Panc1 (cell line): ENCODE data around the gene LRMDA. TPM values are rescaled to one million over a fixed set of nuclear protein-coding genes. Genes with fewer than 3 reads are reported as not detected.

ENCODE experiments used
- ATAC-seq: fragments of 200-7000 bp; cut with Tn5 transposase; 2 replicates; pipeline ENCODE4 v1.9.1; 2020; ENCODE audit warnings: mild to moderate bottlenecking, moderate library complexity
- BruUV-seq: library from RNA; stranded (reverse); fragments of 400-500 nt; replicated peaks from 2 replicates; lab custom pipeline; 2021; lab: Mats Ljungman, UMichigan
- CTCF ChIA-PET: fragments of 300-600 bp; sonication (Branson Sonifier 250); formaldehyde crosslinking; loops from one replicate; lab custom pipeline; 2022; ENCODE audit warnings: antibody characterized with exemption; lab: Charles Lee
- POLR2A ChIA-PET: fragments of 300-600 bp; sonication (Branson Sonifier 250); formaldehyde crosslinking; loops from one replicate; lab custom pipeline; 2022; ENCODE audit warnings: antibody characterized with exemption; lab: Charles Lee
- DNase-seq: peaks from one replicate; pipeline ENCODE4 v3.0.0-alpha.2; 2010; ENCODE audit warnings: low read depth, low spot score
- H3K27ac ChIP-seq: 2 replicates; pipeline ENCODE4 v1.5.1; 2011; ENCODE audit warnings: mild to moderate bottlenecking, low read length, inconsistent platforms
- H3K27me3 ChIP-seq: fragments of 200-500 bp; sonication (Bioruptor generic); 2 replicates; pipeline ENCODE4 v1.6.0; 2014; ENCODE audit warnings: low read length, inconsistent platforms; ENCODE audit not compliant: control insufficient read depth, insufficient read depth
- H3K36me3 ChIP-seq: fragments of 200-500 bp; sonication (Bioruptor generic); 2 replicates; pipeline ENCODE4 v1.5.1; 2014; ENCODE audit warnings: inconsistent platforms, mild to moderate bottlenecking, low read length, moderate library complexity; ENCODE audit not compliant: control insufficient read depth, insufficient read depth
- H3K4me1 ChIP-seq: 2 replicates; pipeline ENCODE4 v1.5.1; 2011; ENCODE audit warnings: inconsistent platforms, mild to moderate bottlenecking, low read length, moderate library complexity; ENCODE audit not compliant: control insufficient read depth, insufficient read depth
- H3K4me3 ChIP-seq, 2 experiments: 2 replicates each; pipeline ENCODE4 v1.5.1; 2011 to 2012; ENCODE audit warnings: low read depth in 2 of 2, low read length in 2 of 2, mild to moderate bottlenecking in 2 of 2, inconsistent platforms in 1 of 2, moderate library complexity in 1 of 2
- H3K9me3 ChIP-seq: fragments of 200-500 bp; sonication (Bioruptor generic); 2 replicates; pipeline ENCODE4 v1.5.1; 2014; ENCODE audit warnings: low read depth, mild to moderate bottlenecking, inconsistent platforms, low read length, moderate library complexity; ENCODE audit not compliant: control insufficient read depth, insufficient read depth
- CTCF ChIP-seq: fragments of 450-650 bp; IDR thresholded peaks from 2 replicates; pipeline ENCODE4 v1.5.1; 2017; ENCODE audit warnings: mild to moderate bottlenecking
- POLR2AphosphoS5 ChIP-seq: IDR thresholded peaks from 2 replicates; pipeline ENCODE4 v1.6.1; 2012; ENCODE audit warnings: mild to moderate bottlenecking, low read depth, low read length, moderate library complexity
- REST ChIP-seq, 2 experiments: IDR thresholded peaks; 2 replicates each; pipeline ENCODE4 v1.6.1; 2011 to 2012; ENCODE audit warnings: low read depth in 2 of 2, control low read depth in 1 of 2, low read length in 1 of 2, mild to moderate bottlenecking in 1 of 2, moderate library complexity in 1 of 2; ENCODE audit not compliant: insufficient read depth in 1 of 2
- SIN3A ChIP-seq: IDR thresholded peaks from 2 replicates; pipeline ENCODE4 v1.6.1; 2012; ENCODE audit warnings: low read depth, mild to moderate bottlenecking, low read length, moderate library complexity, borderline replicate concordance; ENCODE audit not compliant: insufficient read depth
- TCF7L2 ChIP-seq: IDR thresholded peaks from 2 replicates; pipeline ENCODE4 v1.6.1; 2011; ENCODE audit warnings: mild to moderate bottlenecking, low read depth, low read length, inconsistent platforms
- in situ Hi-C: cut with HindIII; loops from 2 replicates; pipeline ENCODE4 v1.10.0; 2016; ENCODE audit warnings: low sequenced_read_pairs, low pct_unique_long_range_greater_than_20kb
- intact Hi-C: fragments of 100-400 bp; cut with micrococcal nuclease; formaldehyde crosslinking; loops from one replicate; pipeline ENCODE4 v1.10.0; 2022; ENCODE audit not compliant: unreplicated experiment
- total RNA-seq: library from RNA; stranded (reverse); gene quantifications from one replicate; pipeline ENCODE4 v1.2.1, GENCODE V29; 2021; ENCODE audit not compliant: unreplicated experiment

Gene LRMDA
- total RNA-seq, 1 experiment from 2014 or later, result 1.2 TPM

GRCh38 chr10:75705426-75705825 lies 274.0 kb downstream of the LRMDA start:
- ChIA-PET CTCF (no interaction called here), POLR2A (no interaction called here)
- TF ChIP-seq CTCF, result no peak
- TF ChIP-seq SIN3A, result no peak
- TF ChIP-seq POLR2AphosphoS5, result no peak
- TF ChIP-seq REST (IDR thresholded peaks at IDR 0.05; ENCODE audit: insufficient read depth in 1 of 2, low read depth in 2 of 2, low read length in 1 of 2), result no peak
- TF ChIP-seq TCF7L2, result no peak
- Histone ChIP-seq H3K4me3 (no peak overlapping the region), H3K27ac (no peak overlapping the region), H3K4me1 (no peaks in the 10 kb centered on the region), H3K36me3 (no peaks in the 10 kb centered on the region), H3K9me3 (no peaks in the 10 kb centered on the region), H3K27me3 (peaks cover 3% of the 10 kb centered on the region)
- DNase-seq (no peak), ATAC-seq (no peak)
- no TSS peak for BruUV-seq
- intact Hi-C loops, result no loop called here
- in situ Hi-C loops, result no loop called here

GRCh38 chr10:75707080-75707840 lies 275.8 kb downstream of the LRMDA start:
- in situ Hi-C loops (no loop called here), intact Hi-C loops (no loop called here)
- CTCF ChIA-PET, result no interaction called here

More at GRCh38 chr10:75707080-75707840, 275.8 kb downstream of the LRMDA start:
- Histone ChIP-seq H3K36me3 (no peaks in the 10 kb centered on the region), H3K4me1 (no peaks in the 10 kb centered on the region), H3K9me3 (no peaks in the 10 kb centered on the region), H3K27ac (no peak overlapping the region), H3K27me3 (peaks cover 10% of the 10 kb centered on the region), H3K4me3 (no peak overlapping the region)
- no peak for DNase-seq
- POLR2A ChIA-PET, result no interaction called here
- BruUV-seq, result no TSS peak
- no peak for TF ChIP-seq REST (IDR thresholded peaks at IDR 0.05; ENCODE audit: insufficient read depth in 1 of 2, low read depth in 2 of 2, low read length in 1 of 2)
- TF ChIP-seq TCF7L2, result no peak
- ATAC-seq, result no peak
